PFSK-1 (cell line): Measurements from ENCODE around the gene CHST10.

Experiments used
- SIN3A ChIP-seq: IDR thresholded peaks from 2 replicates; pipeline ENCODE4 v1.6.1; 2012; ENCODE audit warnings: mild to moderate bottlenecking, low read length, moderate library complexity, borderline replicate concordance; ENCODE audit not compliant: insufficient read depth
- TF ChIP-seq, protein P1 (sequence below), 2 experiments: IDR thresholded peaks; 2 replicates each; pipeline versions ENCODE4 v1.6.1 to v1.8.0; 2011 to 2012; ENCODE audit warnings: low read depth in 2 of 2, low read length in 2 of 2, control low read depth in 1 of 2, inconsistent platforms in 1 of 2, mild to moderate bottlenecking in 1 of 2, moderate library complexity in 1 of 2; ENCODE audit not compliant: insufficient read depth in 1 of 2

DNA sequence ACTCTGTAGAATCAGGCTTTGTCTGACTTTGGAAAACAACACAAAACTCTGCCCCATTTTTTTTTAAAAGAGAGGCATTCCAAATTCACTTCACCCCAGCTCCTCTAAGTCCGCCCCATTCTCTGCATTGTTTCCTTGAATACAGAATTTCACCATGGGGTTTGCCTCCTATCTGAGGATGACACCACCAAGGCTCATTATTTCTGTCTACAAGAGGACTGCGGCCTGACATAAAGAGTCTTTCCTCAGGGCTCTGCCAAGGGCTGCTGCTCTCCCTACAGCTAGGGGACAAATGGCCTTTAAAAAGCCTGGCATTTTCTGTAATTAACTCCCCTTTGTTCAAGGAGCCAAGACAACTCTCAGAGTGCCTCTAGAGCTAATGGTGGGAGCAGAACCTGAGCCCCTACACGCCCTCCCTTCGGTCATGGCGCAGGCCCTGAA, 4.6 kb downstream of the CHST10 start:
- TF ChIP-seq SIN3A: no peak
- TF ChIP-seq, protein P1, sequence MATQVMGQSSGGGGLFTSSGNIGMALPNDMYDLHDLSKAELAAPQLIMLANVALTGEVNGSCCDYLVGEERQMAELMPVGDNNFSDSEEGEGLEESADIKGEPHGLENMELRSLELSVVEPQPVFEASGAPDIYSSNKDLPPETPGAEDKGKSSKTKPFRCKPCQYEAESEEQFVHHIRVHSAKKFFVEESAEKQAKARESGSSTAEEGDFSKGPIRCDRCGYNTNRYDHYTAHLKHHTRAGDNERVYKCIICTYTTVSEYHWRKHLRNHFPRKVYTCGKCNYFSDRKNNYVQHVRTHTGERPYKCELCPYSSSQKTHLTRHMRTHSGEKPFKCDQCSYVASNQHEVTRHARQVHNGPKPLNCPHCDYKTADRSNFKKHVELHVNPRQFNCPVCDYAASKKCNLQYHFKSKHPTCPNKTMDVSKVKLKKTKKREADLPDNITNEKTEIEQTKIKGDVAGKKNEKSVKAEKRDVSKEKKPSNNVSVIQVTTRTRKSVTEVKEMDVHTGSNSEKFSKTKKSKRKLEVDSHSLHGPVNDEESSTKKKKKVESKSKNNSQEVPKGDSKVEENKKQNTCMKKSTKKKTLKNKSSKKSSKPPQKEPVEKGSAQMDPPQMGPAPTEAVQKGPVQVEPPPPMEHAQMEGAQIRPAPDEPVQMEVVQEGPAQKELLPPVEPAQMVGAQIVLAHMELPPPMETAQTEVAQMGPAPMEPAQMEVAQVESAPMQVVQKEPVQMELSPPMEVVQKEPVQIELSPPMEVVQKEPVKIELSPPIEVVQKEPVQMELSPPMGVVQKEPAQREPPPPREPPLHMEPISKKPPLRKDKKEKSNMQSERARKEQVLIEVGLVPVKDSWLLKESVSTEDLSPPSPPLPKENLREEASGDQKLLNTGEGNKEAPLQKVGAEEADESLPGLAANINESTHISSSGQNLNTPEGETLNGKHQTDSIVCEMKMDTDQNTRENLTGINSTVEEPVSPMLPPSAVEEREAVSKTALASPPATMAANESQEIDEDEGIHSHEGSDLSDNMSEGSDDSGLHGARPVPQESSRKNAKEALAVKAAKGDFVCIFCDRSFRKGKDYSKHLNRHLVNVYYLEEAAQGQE (IDR thresholded peaks at IDR 0.05; ENCODE audit: insufficient read depth in 1 of 2, low read depth in 2 of 2, low read length in 2 of 2): no peak
